Thoracic aorta (tissue), 2 donors: ENCODE measurements around the gene PCDH15. TPM values are rescaled to one million over a fixed set of nuclear protein-coding genes. Genes with fewer than 3 reads are reported as not detected.
"Not testable (repeated sequence)": the region's sequence is repeated elsewhere in the genome, so short reads cannot be mapped to it uniquely, and the experiment has no call there.

ENCODE experiments used
- ATAC-seq: fragments of 150-250 bp; one replicate; pipeline ENCODE4 v1.8.0; 2017; ENCODE audit warnings: low read depth; ENCODE audit not compliant: insufficient number of reproducible peaks, low FRiP score
- DNase-seq: peaks from one replicate; pipeline ENCODE4 v3.0.0-alpha.2; 2020; ENCODE audit warnings: low spot score
- H3K27ac ChIP-seq, 2 donors: fragments of 200-600 bp; sonication (generic); 1 replicate in 1 of 2; 2 replicates in 1 of 2; pipeline ENCODE4 v1.5.1; 2016; ENCODE audit warnings: mild to moderate bottlenecking in 2 of 2, moderate library complexity in 2 of 2
- H3K27me3 ChIP-seq: fragments of 200-600 bp; sonication (generic); replicated peaks from 2 replicates; pipeline ENCODE4 v1.6.0; 2016; ENCODE audit warnings: mild to moderate bottlenecking; ENCODE audit not compliant: insufficient read depth
- H3K36me3 ChIP-seq: fragments of 200-600 bp; sonication (generic); one replicate; pipeline ENCODE4 v1.5.1; 2016
- H3K4me1 ChIP-seq, 2 donors: fragments of 200-600 bp; sonication (generic); 1 replicate in 1 of 2; 2 replicates in 1 of 2; pipeline versions ENCODE4 v1.5.1 to v1.6.0; 2016; ENCODE audit warnings: low read depth in 2 of 2, mild to moderate bottlenecking in 1 of 2; ENCODE audit not compliant: control insufficient read depth in 1 of 2
- H3K4me3 ChIP-seq: fragments of 200-600 bp; sonication (generic); 2 replicates; pipeline ENCODE4 v1.5.1; 2016; ENCODE audit warnings: mild to moderate bottlenecking
- H3K9me3 ChIP-seq: fragments of 200-600 bp; sonication (generic); 2 replicates; pipeline ENCODE4 v1.5.1; 2016
- CTCF ChIP-seq: fragments of 200-600 bp; sonication (generic); IDR thresholded peaks from one replicate; pipeline ENCODE4 v1.5.1; 2019; ENCODE audit warnings: antibody characterized with exemption
- total RNA-seq, 2 donors: library from RNA; depleted of rRNA; stranded (reverse); fragments of >200 nt; gene quantifications; one replicate each; pipeline versions ENCODE4 v1.1.0 to v1.2.3, GENCODE V29; 2016

Gene PCDH15
- total RNA-seq, 2 donors from 2014 or later, result 0.49 to 0.95 TPM

GRCh38 chr10:54441275-54441674 lies 359.8 kb downstream of the PCDH15 start:
- TF ChIP-seq CTCF, result no peak
- no peaks in the 10 kb centered on the region for H3K9me3 ChIP-seq

DNA sequence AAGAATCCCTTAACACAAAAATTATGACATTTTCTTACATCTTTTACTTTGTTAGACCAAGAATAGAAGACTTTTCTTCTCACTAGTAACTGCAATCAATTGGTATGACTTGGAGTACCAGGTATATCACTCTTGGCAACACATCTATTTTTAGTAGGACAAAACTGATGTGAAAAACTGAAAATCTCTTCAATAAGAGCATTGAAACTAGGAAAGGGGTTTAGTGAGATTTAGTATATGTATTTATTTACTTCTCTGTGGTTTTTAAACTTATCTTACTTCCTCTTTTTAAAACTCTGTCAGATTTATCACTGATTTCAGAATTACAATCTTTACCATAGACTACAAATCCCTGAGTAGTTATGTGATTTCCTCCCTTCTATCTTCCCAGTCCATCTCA lies 366.2 kb downstream of the PCDH15 start:
- no peak for TF ChIP-seq CTCF
- DNase-seq (no peak), ATAC-seq (no peak)
- H3K27me3 ChIP-seq, result no peaks in the 10 kb centered on the region
- H3K9me3 ChIP-seq, result no peaks in the 10 kb centered on the region
- no peak overlapping the region for H3K27ac ChIP-seq
- H3K4me3 ChIP-seq, result no peak overlapping the region
- no peaks in the 10 kb centered on the region for H3K4me1 ChIP-seq
- H3K36me3 ChIP-seq, result no peaks in the 10 kb centered on the region

More at GRCh38 chr10:54441275-54441674, 359.8 kb downstream of the PCDH15 start:
- Histone ChIP-seq H3K4me3 (no peak overlapping the region), H3K4me1 (no peaks in the 10 kb centered on the region), H3K27me3 (no peaks in the 10 kb centered on the region), H3K36me3 (no peaks in the 10 kb centered on the region), H3K27ac (no peak overlapping the region)
- DNase-seq, result no peak
- ATAC-seq, result no peak

DNA sequence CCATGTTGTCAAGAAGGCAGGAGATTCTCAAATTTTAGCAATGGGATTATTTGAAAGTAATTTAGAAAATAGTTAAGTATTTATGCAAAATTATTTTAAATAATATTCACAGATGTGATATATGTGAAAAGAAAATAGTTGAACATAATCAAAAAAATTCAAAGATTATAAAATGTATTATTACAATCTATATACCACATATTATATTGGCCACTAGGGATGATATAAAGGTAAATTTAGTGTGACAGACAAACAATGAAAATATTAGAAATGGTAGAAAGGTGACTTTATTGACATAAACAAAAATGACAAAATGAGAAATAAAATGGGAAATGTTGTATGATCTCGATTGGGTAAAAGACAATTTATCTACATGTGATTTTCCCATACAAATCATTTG lies 385.5 kb downstream of the PCDH15 start:
- ATAC-seq (no peak), DNase-seq (no peak)
- Histone ChIP-seq H3K4me3 (no peak overlapping the region), H3K9me3 (no peaks in the 10 kb centered on the region), H3K4me1 (no peaks in the 10 kb centered on the region), H3K27ac (no peak overlapping the region), H3K36me3 (no peaks in the 10 kb centered on the region), H3K27me3 (no peaks in the 10 kb centered on the region)
- no peak for TF ChIP-seq CTCF

- Histone ChIP-seq H3K27me3 (no peaks in the 10 kb centered on the region), H3K9me3 (no peaks in the 10 kb centered on the region), H3K4me1 (no peaks in the 10 kb centered on the region), H3K27ac (no peak overlapping the region), H3K36me3 (no peaks in the 10 kb centered on the region), H3K4me3 (no peak overlapping the region)
- ATAC-seq (no peak), DNase-seq (no peak)
- no peak for TF ChIP-seq CTCF
These were observed 398.5 kb downstream of the PCDH15 start for GRCh38 chr10:54402576-54402975.

- DNase-seq (no peak), ATAC-seq (no peak)
- Histone ChIP-seq H3K4me3 (no peak overlapping the region), H3K36me3 (no peaks in the 10 kb centered on the region), H3K9me3 (no peaks in the 10 kb centered on the region), H3K27ac (no peak overlapping the region), H3K4me1 (no peaks in the 10 kb centered on the region), H3K27me3 (no peaks in the 10 kb centered on the region)
- TF ChIP-seq CTCF, result no peak
These were observed 405.0 kb downstream of the PCDH15 start for GRCh38 chr10:54396031-54396430.

DNA sequence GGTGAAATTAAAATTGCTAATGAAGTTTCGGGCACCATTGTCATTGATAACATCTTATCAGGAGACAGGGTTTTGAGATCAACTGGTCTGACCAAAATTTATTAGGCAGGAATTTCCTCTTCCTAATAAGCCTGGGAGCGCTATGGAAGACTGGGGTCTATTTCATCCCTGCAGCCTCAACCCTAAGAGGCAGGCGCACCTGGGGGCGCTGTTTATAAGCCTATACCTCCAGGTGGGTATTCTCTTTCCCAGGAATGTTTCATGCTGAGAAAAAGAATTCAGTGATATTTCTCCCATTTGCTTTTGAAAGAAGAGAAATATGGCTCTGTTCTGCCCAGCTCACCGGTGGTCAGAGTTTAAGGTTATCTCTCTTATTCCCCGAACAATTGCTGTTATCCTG lies 406.4 kb downstream of the PCDH15 start:
- H3K9me3 ChIP-seq, H3K4me3 ChIP-seq, H3K4me1 ChIP-seq, H3K36me3 ChIP-seq, H3K27me3 ChIP-seq, ATAC-seq, H3K27ac ChIP-seq, DNase-seq: not testable (repeated sequence)
